DMS114 treated with DMSO at 0.1 percent for 48 hours (cell line): ENCODE data around the gene SLC36A3.
"Not testable (repeated sequence)": the region's sequence is repeated elsewhere in the genome, so short reads cannot be mapped to it uniquely, and the experiment has no call there.

Experiments used
- DNase-seq: peaks from one replicate; lab custom pipeline; 2025; ENCODE audit not compliant: unreplicated experiment; lab: John Stamatoyannopoulos, UW

SLC36A3 gene

GRCh38 chr5:151303666-151304065 lies at the start of gene SLC36A3:
SLC36A3 (minus strand) TSS chr5:151303766; CDS start chr5:151303354, 412 bp downstream.
- DNase-seq, result no peak

GRCh38 chr5:151351671-151352070 lies 48.1 kb upstream of the SLC36A3 start:
- DNase-seq, result no peak

GRCh38 chr5:151348789-151349188 lies 45.2 kb upstream of the SLC36A3 start:
- DNase-seq, result no peak

- DNase-seq, result no peak
Measured at GRCh38 chr5:151347369-151347768, 43.8 kb upstream of the SLC36A3 start, which contains the start of gene SLC36A2. SLC36A2 (minus strand) TSS chr5:151347559; CDS start chr5:151347460, 99 bp downstream.

- no peak for DNase-seq
Measured at GRCh38 chr5:151345808-151346478, 42.4 kb upstream of the SLC36A3 start.

GRCh38 chr5:151345187-151345807 lies 41.7 kb upstream of the SLC36A3 start:
- no peak for DNase-seq

- DNase-seq, result no peak
Measured at GRCh38 chr5:151344088-151344487, 40.5 kb upstream of the SLC36A3 start.

GRCh38 chr5:151340004-151340403 lies 36.4 kb upstream of the SLC36A3 start:
- DNase-seq, result no peak

GRCh38 chr5:151338734-151339133 lies 35.2 kb upstream of the SLC36A3 start:
- no peak for DNase-seq

DNA sequence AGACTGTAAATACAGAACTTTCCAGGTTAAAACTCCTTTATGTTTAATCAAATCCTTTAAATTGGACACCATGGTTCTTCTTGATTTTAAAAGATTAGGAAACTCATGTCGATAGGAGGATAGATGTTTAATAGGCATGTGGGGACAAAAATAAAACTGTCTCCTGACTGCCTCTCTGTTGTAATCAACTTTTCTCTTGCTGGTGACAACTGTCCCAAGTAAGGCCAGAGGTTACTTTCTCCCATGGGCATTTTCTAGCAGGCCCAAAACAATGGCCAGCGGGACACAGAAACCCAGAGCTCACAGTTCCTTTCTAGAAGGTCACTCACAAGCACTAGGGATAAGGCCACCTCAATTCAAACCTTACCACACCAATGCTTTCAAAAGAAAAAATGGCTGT lies 29.3 kb upstream of the SLC36A3 start:
- no peak for DNase-seq

GRCh38 chr5:151328734-151329133 lies 25.2 kb upstream of the SLC36A3 start:
- no peak for DNase-seq

- no peak for DNase-seq
Measured at GRCh38 chr5:151327585-151327984, 24.0 kb upstream of the SLC36A3 start.

DNA sequence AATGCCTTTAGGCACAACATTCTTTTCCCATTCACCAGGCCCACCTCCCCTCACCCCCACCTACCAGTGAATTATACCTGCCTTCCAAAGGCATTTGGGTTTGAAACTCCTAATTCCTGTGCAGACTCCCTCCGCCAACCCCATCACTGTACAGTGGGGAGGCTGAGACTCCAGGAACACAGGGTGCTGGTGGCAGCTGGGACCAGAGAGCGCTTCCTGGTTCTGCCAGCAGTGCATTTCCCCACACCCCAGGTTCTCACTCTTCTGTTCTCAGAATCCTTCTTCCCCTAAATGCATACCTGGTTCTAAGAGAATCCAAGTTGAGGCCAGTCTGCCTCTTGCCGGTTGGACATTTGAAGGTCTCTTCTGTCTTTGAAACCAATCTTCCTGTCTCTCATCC lies 22.7 kb upstream of the SLC36A3 start:
- no peak for DNase-seq

GRCh38 chr5:151320481-151320880 lies 16.9 kb upstream of the SLC36A3 start:
- DNase-seq, result no peak

DNA sequence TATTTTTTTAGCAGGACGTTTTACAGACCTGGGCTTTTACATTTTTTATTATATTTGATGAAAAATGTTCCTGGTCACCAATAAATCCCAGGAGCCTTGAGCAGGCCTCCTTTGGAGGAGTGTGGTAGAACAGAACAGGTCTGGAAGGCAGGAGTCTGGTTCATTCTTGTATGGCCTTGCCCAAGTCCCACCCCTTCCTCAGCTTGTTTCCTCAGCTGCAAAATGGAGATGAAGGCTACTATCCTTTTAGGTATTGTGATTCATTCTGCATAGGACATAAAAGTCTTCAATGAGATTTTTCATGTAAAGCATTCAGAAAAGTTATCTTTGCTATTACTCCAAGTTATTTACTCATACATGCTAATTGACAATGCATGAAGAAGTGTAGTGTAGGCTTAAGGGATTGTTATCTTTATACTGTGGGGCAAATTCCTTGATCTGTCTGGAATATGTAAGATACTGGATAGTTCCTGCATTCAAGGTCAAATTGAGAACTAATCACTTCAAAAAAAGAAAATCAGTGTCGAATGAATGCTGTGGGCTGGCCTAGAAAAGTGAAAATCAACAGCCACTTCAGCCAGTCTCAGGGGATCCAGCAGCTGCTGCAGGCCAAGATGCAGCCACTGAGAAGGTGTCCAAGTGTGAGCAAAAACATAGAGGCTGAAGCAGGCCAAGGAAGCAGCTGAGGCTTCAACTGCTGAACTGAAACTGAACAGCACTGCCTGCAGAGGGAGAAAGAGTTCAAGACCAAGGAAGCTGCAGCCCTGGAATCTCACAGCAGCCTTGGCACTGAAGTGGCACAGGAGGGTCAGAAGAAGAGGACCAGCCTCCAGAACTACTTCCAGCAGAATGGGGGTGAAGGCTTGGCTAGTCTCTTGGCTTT lies 15.5 kb upstream of the SLC36A3 start:
- DNase-seq, result peak; percentile 51

GRCh38 chr5:151317871-151318270 lies 14.3 kb upstream of the SLC36A3 start:
- DNase-seq, result no peak

GRCh38 chr5:151315998-151316597 lies 12.5 kb upstream of the SLC36A3 start:
- DNase-seq, result peak; percentile 36

DNA sequence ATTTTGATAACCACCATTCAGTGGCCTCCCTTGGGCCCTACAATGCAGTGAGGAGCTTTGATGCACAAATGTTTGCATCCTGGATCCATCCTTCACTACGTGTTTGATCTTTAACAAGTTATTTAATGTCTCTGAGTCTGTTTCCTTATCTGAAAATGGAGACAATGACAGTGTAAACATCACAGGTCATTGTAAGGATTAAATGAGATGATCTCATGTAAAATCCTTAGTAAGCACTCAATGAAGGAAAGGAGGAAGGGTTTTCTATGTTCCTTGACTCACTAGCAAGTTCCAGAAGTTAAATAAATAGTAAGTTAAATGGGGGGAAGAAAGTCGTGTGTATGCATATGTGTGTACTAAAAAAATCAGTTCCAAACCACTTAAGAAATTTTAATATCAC lies 9.8 kb upstream of the SLC36A3 start:
- DNase-seq, result no peak

DNA sequence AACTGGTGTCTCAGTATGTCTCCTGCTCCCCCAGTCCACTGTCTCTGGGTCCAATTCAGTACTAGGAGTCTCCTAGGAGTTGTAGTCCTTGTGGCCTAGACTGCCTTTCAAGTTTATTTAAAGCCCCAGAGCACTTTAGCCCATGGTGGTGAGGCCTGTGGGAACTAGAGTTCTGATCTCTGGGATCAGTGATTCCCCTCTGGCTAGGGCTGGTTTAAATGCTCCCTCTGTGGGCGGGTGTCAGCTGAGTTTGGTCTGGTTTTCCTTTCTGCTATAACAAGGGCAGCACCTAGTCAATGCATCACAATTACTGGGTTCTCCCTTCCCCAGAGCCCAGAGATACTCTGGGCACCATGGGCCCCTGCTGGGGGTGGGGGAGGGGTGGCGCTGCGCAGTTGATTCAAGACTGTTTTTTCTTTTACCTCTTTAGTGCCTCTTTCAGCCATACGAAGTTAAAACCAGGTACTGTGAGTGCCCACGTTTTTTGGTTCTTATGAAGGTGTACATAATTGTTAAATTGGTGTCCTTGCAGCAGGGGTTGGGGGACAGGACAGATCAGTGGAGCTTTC lies 9.3 kb upstream of the SLC36A3 start:
- no peak for DNase-seq

DNA sequence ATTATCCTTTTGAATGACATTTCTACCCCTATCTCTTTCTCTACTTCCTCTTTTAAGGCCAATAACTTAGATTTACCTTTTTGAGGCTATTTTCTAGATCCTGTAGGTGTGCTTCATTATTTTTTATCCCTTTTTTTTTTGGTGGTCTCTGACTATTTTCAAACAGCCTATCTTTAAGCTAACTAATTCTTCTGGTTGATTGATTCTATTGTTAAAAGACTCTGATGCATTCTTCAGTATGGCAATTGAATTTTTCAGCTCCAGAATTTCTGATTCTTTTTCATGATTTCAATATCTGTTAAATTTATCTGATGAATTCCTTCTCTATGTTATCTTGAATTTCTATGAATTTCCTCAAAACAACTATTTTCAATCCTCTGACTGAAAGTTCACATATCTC lies 7.4 kb upstream of the SLC36A3 start:
- no peak for DNase-seq

GRCh38 chr5:151309821-151310220 lies 6.3 kb upstream of the SLC36A3 start:
- DNase-seq, result not testable (repeated sequence)
